GM23338 (cell line): ENCODE measurements around the gene RAB27B.

Experiments used
- CREB1 ChIP-seq: fragments of 250-450 bp; sonication (Bioruptor Pico); IDR thresholded peaks from 2 replicates; pipeline ENCODE4 v1.5.0; 2020; ENCODE audit warnings: low read depth, mild to moderate bottlenecking, moderate library complexity
- EZH2 ChIP-seq: fragments of 200-600 bp; sonication (generic); IDR thresholded peaks from one replicate; pipeline ENCODE4 v1.8.0; 2017; ENCODE audit warnings: antibody characterized with exemption, mild to moderate bottlenecking, low read depth; ENCODE audit not compliant: unreplicated experiment
- EZH2phosphoT487 ChIP-seq: fragments of 200-600 bp; sonication (generic); IDR thresholded peaks from one replicate; pipeline ENCODE4 v1.8.1; 2018; ENCODE audit warnings: antibody characterized with exemption; ENCODE audit not compliant: unreplicated experiment

GRCh38 chr18:54792079-54792478 is 36.2 kb upstream of the RAB27B start:
- TF ChIP-seq EZH2phosphoT487, result no peak
- TF ChIP-seq CREB1 (CRISPR knock-in tag), result no peak
- TF ChIP-seq EZH2, result no peak
